ENCODE results near the gene TAF4B. TPM values are rescaled to one million over a fixed set of nuclear protein-coding genes. Genes with fewer than 3 reads are reported as not detected.
A peak's percentile ranks its signal among the peaks of the same experiment; 100 is the strongest.
"Not testable (repeated sequence)": the region's sequence is repeated elsewhere in the genome, so short reads cannot be mapped to it uniquely, and the experiment has no call there.

TAF4B gene
- total RNA-seq, 2 experiments from 2014 or later = 6.9 to 9.3 TPM

GRCh38 chr18:26215247-26215970 is 10.8 kb upstream of the TAF4B start:
- Mint-ChIP-seq H3K9me3 (ENCODE audit: low read depth) (no peaks in the 10 kb centered on the region), H3K4me3 (peak overlapping the region; percentile 76), H3K36me3 (no peaks in the 10 kb centered on the region), H3K27ac (peak overlapping the region; percentile 92), H3K27me3 (no peaks in the 10 kb centered on the region), H3K4me1 (peaks cover 20% of the 10 kb centered on the region)
- ATAC-seq = peak; percentile 98
- CTCF ChIA-PET = interaction anchor here (1.4 to 1.9 kb wide), 2 partner anchors 12 to 33 kb away, joined by 3 read pairs; no protein-coding TSS in a partner anchor
- peak; percentile 59 for DNase-seq

- H3K9me3 Mint-ChIP-seq (ENCODE audit: low read depth) = no peaks in the 10 kb centered on the region
- H3K27ac Mint-ChIP-seq = peak overlapping the region; percentile 19
- CTCF ChIA-PET = no interaction called here
- peak overlapping the region; percentile 86 for H3K4me3 Mint-ChIP-seq
- peaks cover 15% of the 10 kb centered on the region for H3K27me3 Mint-ChIP-seq
- H3K36me3 Mint-ChIP-seq = no peaks in the 10 kb centered on the region
- peaks cover 27% of the 10 kb centered on the region for H3K4me1 Mint-ChIP-seq
- DNase-seq (no peak), ATAC-seq (no peak)
Measured at GRCh38 chr18:26225022-26225693, 1.1 kb upstream of the TAF4B start.

GRCh38 chr18:26225915-26226228 is 373 bp upstream of the TAF4B start:
- peaks cover 11% of the 10 kb centered on the region for H3K27me3 Mint-ChIP-seq
- peak overlapping the region; percentile 86 for H3K4me3 Mint-ChIP-seq
- peaks cover 3% of the 10 kb centered on the region for H3K36me3 Mint-ChIP-seq
- H3K9me3 Mint-ChIP-seq (ENCODE audit: low read depth) = no peaks in the 10 kb centered on the region
- CTCF ChIA-PET = interaction anchor here (1.5 kb wide), 1 partner anchor 9 kb away, joined by 4 read pairs; no protein-coding TSS in a partner anchor
- DNase-seq = no peak
- H3K4me1 Mint-ChIP-seq = peaks cover 27% of the 10 kb centered on the region
- no peak for ATAC-seq
- H3K27ac Mint-ChIP-seq = peak overlapping the region; percentile 90

GRCh38 chr18:26227051-26227670 is 916 bp downstream of the TAF4B start:
- CTCF ChIA-PET = interaction anchor here (1.5 kb wide), 1 partner anchor 10 kb away, joined by 4 read pairs; no protein-coding TSS in a partner anchor
- Mint-ChIP-seq H3K27me3 (peaks cover 2% of the 10 kb centered on the region), H3K36me3 (peaks cover 6% of the 10 kb centered on the region), H3K27ac (peak overlapping the region; percentile 82), H3K9me3 (ENCODE audit: low read depth) (no peaks in the 10 kb centered on the region), H3K4me3 (peak overlapping the region; percentile 86), H3K4me1 (peaks cover 27% of the 10 kb centered on the region)
- ATAC-seq = no peak
- DNase-seq = no peak

- CTCF ChIA-PET = no interaction called here
Measured at GRCh38 chr18:26228562-26229260, 2.5 kb downstream of the TAF4B start.

GRCh38 chr18:26230497-26230896 is 4.3 kb downstream of the TAF4B start:
- no peak overlapping the region for H3K27ac Mint-ChIP-seq
- H3K4me3 Mint-ChIP-seq = no peak overlapping the region
- peaks cover 27% of the 10 kb centered on the region for H3K4me1 Mint-ChIP-seq
- no peaks in the 10 kb centered on the region for H3K27me3 Mint-ChIP-seq
- ATAC-seq (no peak), DNase-seq (no peak)
- H3K36me3 Mint-ChIP-seq = peaks cover 8% of the 10 kb centered on the region
- H3K9me3 Mint-ChIP-seq (ENCODE audit: low read depth) = no peaks in the 10 kb centered on the region
- CTCF ChIA-PET = no interaction called here

More at GRCh38 chr18:26228562-26229260, 2.5 kb downstream of the TAF4B start:
- Mint-ChIP-seq H3K27ac (peak overlapping the region; percentile 18), H3K4me3 (peak overlapping the region; percentile 86), H3K36me3 (peaks cover 8% of the 10 kb centered on the region), H3K27me3 (peaks cover 2% of the 10 kb centered on the region), H3K4me1 (peaks cover 27% of the 10 kb centered on the region), H3K9me3 (ENCODE audit: low read depth) (no peaks in the 10 kb centered on the region)
- no peak for ATAC-seq
- no peak for DNase-seq

GRCh38 chr18:26233208-26233607 is 7.0 kb downstream of the TAF4B start:
- no peak for DNase-seq
- Mint-ChIP-seq H3K27me3 (no peaks in the 10 kb centered on the region), H3K36me3 (peaks cover 10% of the 10 kb centered on the region), H3K4me1 (peaks cover 13% of the 10 kb centered on the region), H3K4me3 (no peak overlapping the region), H3K9me3 (ENCODE audit: low read depth) (no peaks in the 10 kb centered on the region), H3K27ac (no peak overlapping the region)
- CTCF ChIA-PET = no interaction called here
- no peak for ATAC-seq

- not testable (repeated sequence) for H3K27ac Mint-ChIP-seq; DNase-seq; H3K9me3 Mint-ChIP-seq (ENCODE audit: low read depth); H3K27me3 Mint-ChIP-seq; H3K36me3 Mint-ChIP-seq; ATAC-seq; H3K4me3 Mint-ChIP-seq; H3K4me1 Mint-ChIP-seq
- CTCF ChIA-PET = interaction anchor here (0.8 kb wide), 1 partner anchor 113 kb away, joined by 3 read pairs; no protein-coding TSS in a partner anchor
Measured at GRCh38 chr18:26237363-26237762, 11.1 kb downstream of the TAF4B start.

GRCh38 chr18:26238718-26239117 is 12.5 kb downstream of the TAF4B start:
- H3K27me3 Mint-ChIP-seq; H3K9me3 Mint-ChIP-seq (ENCODE audit: low read depth); H3K4me3 Mint-ChIP-seq; H3K27ac Mint-ChIP-seq; H3K4me1 Mint-ChIP-seq; ATAC-seq; DNase-seq; H3K36me3 Mint-ChIP-seq; CTCF ChIA-PET: not testable (repeated sequence)

- H3K27ac Mint-ChIP-seq = not testable (repeated sequence)
Measured at GRCh38 chr18:26242392-26242791, 16.1 kb downstream of the TAF4B start.

GRCh38 chr18:26245434-26245833 is 19.2 kb downstream of the TAF4B start:
- H3K4me1 Mint-ChIP-seq; H3K9me3 Mint-ChIP-seq (ENCODE audit: low read depth); DNase-seq; ATAC-seq; H3K4me3 Mint-ChIP-seq; CTCF ChIA-PET; H3K27me3 Mint-ChIP-seq; H3K27ac Mint-ChIP-seq: not testable (repeated sequence)
- H3K36me3 Mint-ChIP-seq = peaks cover 12% of the 10 kb centered on the region

More at GRCh38 chr18:26242392-26242791, 16.1 kb downstream of the TAF4B start:
- CTCF ChIA-PET; H3K4me3 Mint-ChIP-seq; H3K27me3 Mint-ChIP-seq; DNase-seq; H3K4me1 Mint-ChIP-seq; H3K9me3 Mint-ChIP-seq (ENCODE audit: low read depth); ATAC-seq: not testable (repeated sequence)
- peaks cover 15% of the 10 kb centered on the region for H3K36me3 Mint-ChIP-seq

GRCh38 chr18:26252411-26252810 is 26.2 kb downstream of the TAF4B start:
- Mint-ChIP-seq H3K4me1 (no peaks in the 10 kb centered on the region), H3K27ac (no peak overlapping the region), H3K4me3 (no peak overlapping the region), H3K27me3 (no peaks in the 10 kb centered on the region), H3K9me3 (ENCODE audit: low read depth) (no peaks in the 10 kb centered on the region), H3K36me3 (no peaks in the 10 kb centered on the region)
- DNase-seq (no peak), ATAC-seq (no peak)
- CTCF ChIA-PET = no interaction called here

GRCh38 chr18:26254808-26255207 is 28.6 kb downstream of the TAF4B start:
- not testable (repeated sequence) for ATAC-seq

More at GRCh38 chr18:26254808-26255207, 28.6 kb downstream of the TAF4B start:
- H3K27ac Mint-ChIP-seq; H3K9me3 Mint-ChIP-seq (ENCODE audit: low read depth); H3K4me1 Mint-ChIP-seq; H3K4me3 Mint-ChIP-seq; H3K36me3 Mint-ChIP-seq; CTCF ChIA-PET; H3K27me3 Mint-ChIP-seq; DNase-seq: not testable (repeated sequence)

All from activated CD8-positive, alpha-beta memory T cell treated with anti-CD3 and anti-CD28 coated beads, Interleukin-2, amount 10 ng/mL, durations not matched to agents 7 days and 5 days (primary cell).